Testis (tissue), 2 donors: Measurements from ENCODE around the gene PDZK1IP1.

Experiments used
- CTCF ChIP-seq, 3 experiments: fragments of 450-650 bp in 2 of 3; fragments of 200-600 bp in 1 of 3; sonication (generic) in 1 of 3; IDR thresholded peaks; one replicate each; pipeline ENCODE4 v1.5.1; 2016 to 2019; ENCODE audit warnings: antibody characterized with exemption in 3 of 3, mild to moderate bottlenecking in 2 of 3, moderate library complexity in 1 of 3
- POLR2A ChIP-seq: fragments of 450-650 bp; IDR thresholded peaks from one replicate; pipeline ENCODE4 v1.6.1; 2017; ENCODE audit warnings: antibody characterized with exemption, mild to moderate bottlenecking, moderate library complexity

- TF ChIP-seq CTCF (IDR thresholded peaks at IDR 0.05) = no peak
- no peak for TF ChIP-seq POLR2A
Measured at GRCh38 chr1:47178020-47178419, 11.8 kb downstream of the PDZK1IP1 start.
